Body of pancreas (tissue), 4 donors: ENCODE data around the gene BRPF1.

Experiments
- POLR2A ChIP-seq, 3 donors: fragments of 450-650 bp; IDR thresholded peaks; one replicate each; pipeline ENCODE4 v1.6.1; 2016; ENCODE audit warnings: antibody characterized with exemption in 3 of 3, mild to moderate bottlenecking in 2 of 3
- TF ChIP-seq, protein P1 (sequence below), 7 experiments: fragments of 450-650 bp in 4 of 7; fragments of 200-600 bp in 3 of 7; sonication (generic) in 3 of 7; IDR thresholded peaks; one replicate each; pipeline ENCODE4 v1.5.1; 2016 to 2019; ENCODE audit warnings: antibody characterized with exemption in 7 of 7

- TF ChIP-seq, protein P1, sequence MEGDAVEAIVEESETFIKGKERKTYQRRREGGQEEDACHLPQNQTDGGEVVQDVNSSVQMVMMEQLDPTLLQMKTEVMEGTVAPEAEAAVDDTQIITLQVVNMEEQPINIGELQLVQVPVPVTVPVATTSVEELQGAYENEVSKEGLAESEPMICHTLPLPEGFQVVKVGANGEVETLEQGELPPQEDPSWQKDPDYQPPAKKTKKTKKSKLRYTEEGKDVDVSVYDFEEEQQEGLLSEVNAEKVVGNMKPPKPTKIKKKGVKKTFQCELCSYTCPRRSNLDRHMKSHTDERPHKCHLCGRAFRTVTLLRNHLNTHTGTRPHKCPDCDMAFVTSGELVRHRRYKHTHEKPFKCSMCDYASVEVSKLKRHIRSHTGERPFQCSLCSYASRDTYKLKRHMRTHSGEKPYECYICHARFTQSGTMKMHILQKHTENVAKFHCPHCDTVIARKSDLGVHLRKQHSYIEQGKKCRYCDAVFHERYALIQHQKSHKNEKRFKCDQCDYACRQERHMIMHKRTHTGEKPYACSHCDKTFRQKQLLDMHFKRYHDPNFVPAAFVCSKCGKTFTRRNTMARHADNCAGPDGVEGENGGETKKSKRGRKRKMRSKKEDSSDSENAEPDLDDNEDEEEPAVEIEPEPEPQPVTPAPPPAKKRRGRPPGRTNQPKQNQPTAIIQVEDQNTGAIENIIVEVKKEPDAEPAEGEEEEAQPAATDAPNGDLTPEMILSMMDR (IDR thresholded peaks at IDR 0.05) = no peak
- no peak for TF ChIP-seq POLR2A (IDR thresholded peaks at IDR 0.05)
Measured at GRCh38 chr3:9721015-9721699, 10.4 kb upstream of the BRPF1 start.
